ENCODE measurements around the gene SYTL4. TPM values are rescaled to one million over a fixed set of nuclear protein-coding genes. Genes with fewer than 3 reads are reported as not detected.

The SYTL4 gene
- total RNA-seq, 2 experiments from 2014 or later: not detected

DNA sequence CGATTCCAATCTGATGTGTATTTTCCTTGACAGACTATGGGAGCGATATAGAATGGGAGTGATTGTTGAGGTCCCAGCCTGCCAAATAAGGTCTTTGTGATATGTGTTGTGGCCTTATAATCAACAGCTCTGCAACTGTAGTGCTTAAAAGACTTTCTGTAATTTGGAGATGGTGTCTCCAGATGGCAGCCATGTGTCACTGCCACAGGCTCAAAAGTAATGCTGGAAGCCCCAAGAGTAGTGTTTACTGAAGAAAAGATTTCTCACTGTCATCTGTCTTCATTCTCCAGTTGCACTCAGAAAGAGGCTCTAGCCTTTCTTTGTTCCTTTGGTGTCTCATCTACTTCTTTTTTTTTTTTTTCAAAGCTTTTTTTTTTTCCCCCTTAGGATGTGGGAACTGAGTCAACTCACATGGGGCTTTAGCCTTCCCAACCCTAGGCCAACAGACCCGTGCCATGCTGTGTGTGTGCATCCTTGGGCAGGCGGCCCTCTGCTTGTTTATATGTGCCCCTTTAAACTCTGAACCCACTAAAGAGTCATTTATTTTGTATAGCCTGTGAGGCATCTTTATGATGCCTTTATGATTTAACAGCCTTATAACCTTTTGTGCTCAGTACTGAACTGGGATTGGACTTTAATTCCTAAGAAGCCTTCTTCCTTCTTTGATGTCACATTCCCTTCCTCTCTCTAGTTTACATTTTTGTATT lies 72.3 kb downstream of the SYTL4 start:
- ChIA-PET CTCF (no interaction called here), POLR2A (no interaction called here)
- H3K27ac Mint-ChIP-seq: no peak overlapping the region
- no peak overlapping the region for H3K4me3 Mint-ChIP-seq
- no peak for DNase-seq
- no peaks in the 10 kb centered on the region for H3K27me3 Mint-ChIP-seq
- H3K4me1 Mint-ChIP-seq (ENCODE audit: low read depth): no peaks in the 10 kb centered on the region
- intact Hi-C loops (cut with micrococcal nuclease): no loop called here
- H3K36me3 Mint-ChIP-seq: no peaks in the 10 kb centered on the region
- H3K9me3 Mint-ChIP-seq: no peaks in the 10 kb centered on the region

DNA sequence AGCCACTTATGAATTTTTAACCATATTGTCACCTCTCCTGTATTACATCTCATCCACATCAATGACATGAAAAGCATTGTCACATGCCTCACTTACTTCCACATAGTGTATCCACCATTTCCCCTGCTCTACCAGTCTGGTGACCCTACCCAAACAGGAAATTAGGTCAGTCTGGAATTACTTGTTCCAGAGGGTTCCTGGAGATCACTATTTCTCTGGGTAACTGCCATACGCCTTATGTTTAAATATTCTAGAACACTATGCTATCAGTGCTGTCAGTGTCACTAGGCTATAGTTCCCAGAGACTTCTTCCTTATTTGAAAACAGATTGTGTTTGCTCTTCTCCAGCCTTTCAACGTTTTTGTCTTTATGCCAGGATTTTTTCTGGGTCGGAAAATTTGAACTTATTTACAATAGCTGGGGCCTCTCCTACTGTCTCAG lies 73.0 kb downstream of the SYTL4 start:
- Mint-ChIP-seq H3K9me3 (no peaks in the 10 kb centered on the region), H3K27me3 (no peaks in the 10 kb centered on the region), H3K4me1 (ENCODE audit: low read depth) (no peaks in the 10 kb centered on the region), H3K27ac (no peak overlapping the region), H3K4me3 (no peak overlapping the region), H3K36me3 (no peaks in the 10 kb centered on the region)
- ChIA-PET CTCF (no interaction called here), POLR2A (no interaction called here)
- intact Hi-C loops (cut with micrococcal nuclease): no loop called here
- no peak for DNase-seq

DNA sequence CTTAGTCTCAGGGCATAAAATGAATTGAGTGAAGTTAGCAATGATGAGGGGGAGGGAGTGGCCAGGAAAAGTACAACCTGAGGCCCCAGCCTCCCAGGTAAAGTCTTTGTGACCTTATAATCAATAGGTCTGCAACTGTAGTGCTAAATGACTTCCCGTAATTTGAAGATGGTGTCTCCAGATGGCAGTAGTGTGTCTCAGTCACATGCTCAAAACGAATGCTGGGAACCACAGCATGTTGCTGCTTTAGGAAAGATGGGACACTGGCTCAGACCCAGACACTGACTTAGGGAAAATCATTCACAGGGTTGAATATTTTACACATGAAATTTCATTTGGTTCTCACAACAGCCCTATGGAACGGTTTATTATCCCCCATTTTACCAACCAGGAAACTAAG lies 77.7 kb downstream of the SYTL4 start:
- no peak overlapping the region for H3K27ac Mint-ChIP-seq

DNA sequence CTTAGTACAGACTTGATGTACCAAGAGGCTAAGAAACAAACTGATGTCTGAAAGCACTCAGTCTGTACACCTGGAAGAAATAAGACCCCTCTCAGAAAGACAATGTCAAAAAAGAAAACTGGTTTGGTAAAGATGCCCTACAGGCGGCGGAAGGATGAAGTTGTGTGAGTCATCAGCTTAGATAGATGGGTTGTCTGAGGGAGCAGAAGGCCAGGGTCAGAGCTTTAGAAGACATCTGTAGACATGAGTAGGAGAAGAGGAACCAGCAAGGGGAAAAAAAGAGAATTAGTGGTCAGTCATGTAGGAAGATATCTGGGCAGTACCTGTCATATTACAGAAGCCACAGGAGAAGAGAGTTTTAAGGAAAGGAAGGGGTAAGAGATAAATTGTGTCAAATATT lies 79.7 kb downstream of the SYTL4 start:
- Mint-ChIP-seq H3K4me1 (ENCODE audit: low read depth) (no peaks in the 10 kb centered on the region), H3K36me3 (no peaks in the 10 kb centered on the region), H3K27me3 (no peaks in the 10 kb centered on the region), H3K9me3 (no peaks in the 10 kb centered on the region), H3K4me3 (no peak overlapping the region), H3K27ac (no peak overlapping the region)
- ChIA-PET CTCF (interaction anchor here (1.0 kb wide), 1 partner anchor 33 kb away, joined by 4 read pairs; no protein-coding TSS in a partner anchor), POLR2A (no interaction called here)
- intact Hi-C loops (cut with micrococcal nuclease): no loop called here
- DNase-seq: no peak

More for the DNA sequence above, 77.7 kb downstream of the SYTL4 start:
- DNase-seq: no peak
- intact Hi-C loops (cut with micrococcal nuclease): no loop called here
- Mint-ChIP-seq H3K9me3 (no peaks in the 10 kb centered on the region), H3K27me3 (no peaks in the 10 kb centered on the region), H3K4me1 (ENCODE audit: low read depth) (no peaks in the 10 kb centered on the region), H3K4me3 (no peak overlapping the region), H3K36me3 (no peaks in the 10 kb centered on the region)
- ChIA-PET CTCF (interaction anchor here (1.3 kb wide), 1 partner anchor 18 kb away, joined by 4 read pairs; no protein-coding TSS in a partner anchor), POLR2A (no interaction called here)

DNA sequence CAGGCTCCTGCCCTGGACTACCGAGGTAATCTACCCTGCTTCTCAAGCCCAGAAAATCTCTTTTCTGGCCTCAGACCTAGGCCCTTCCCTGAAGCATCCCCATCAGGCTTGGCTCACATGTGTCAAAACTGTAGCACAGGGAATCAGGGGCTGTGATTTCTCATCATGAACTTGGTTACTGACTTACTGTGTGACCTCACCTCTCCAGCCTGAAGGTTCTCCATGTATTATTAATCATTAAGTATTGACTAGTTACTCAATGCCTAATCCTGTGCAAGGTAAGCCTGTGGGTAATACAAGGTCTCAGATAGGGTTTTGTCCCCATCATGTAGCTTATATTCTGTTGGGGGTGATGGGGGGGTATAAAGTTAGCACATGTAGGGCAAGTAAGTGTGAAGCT lies 81.1 kb downstream of the SYTL4 start:
- no peaks in the 10 kb centered on the region for H3K27me3 Mint-ChIP-seq
- intact Hi-C loops (cut with micrococcal nuclease): no loop called here
- H3K36me3 Mint-ChIP-seq: no peaks in the 10 kb centered on the region
- DNase-seq: no peak
- ChIA-PET POLR2A (no interaction called here), CTCF (no interaction called here)
- no peaks in the 10 kb centered on the region for H3K4me1 Mint-ChIP-seq (ENCODE audit: low read depth)
- H3K9me3 Mint-ChIP-seq: no peaks in the 10 kb centered on the region
- no peak overlapping the region for H3K27ac Mint-ChIP-seq
- no peak overlapping the region for H3K4me3 Mint-ChIP-seq

DNA sequence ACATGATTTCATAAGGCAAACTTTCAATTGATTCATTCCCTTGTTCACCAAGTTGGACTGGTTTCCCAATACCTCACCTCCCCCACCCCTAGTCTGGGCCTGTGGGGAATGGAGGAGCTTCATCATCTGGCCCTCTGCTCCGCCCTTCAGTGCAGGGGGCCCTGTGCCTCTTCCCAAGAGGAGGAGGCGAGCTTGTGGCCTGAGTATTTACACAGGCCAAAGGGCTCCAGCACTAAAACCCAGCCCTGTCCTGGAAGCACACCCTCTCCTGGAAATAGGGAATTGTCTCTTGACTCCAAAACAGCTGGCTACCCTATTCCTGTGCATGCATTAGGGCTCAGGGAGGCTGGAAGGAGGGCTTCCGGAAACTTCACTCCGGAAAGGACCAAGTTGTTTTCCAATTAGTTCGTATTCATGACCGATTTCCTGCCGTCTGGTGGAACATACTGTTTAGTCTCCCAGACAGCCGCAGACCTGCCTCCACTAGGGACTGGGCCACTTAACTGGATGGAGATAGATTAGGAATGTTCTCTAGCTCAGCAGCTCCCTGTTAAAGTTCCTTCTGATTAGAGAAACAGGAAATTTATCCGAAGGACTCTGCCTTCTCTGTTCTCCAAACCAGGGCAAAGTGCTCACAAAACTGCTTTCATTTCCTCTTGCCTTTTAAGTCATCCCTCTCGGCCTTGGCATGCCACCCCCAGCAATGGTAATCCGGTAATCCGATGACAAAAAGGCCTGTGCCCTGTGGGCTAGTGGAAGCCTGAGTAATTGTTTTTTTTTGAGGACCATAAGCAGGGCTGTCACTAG lies 82.2 kb downstream of the SYTL4 start:
- no peak for DNase-seq
- H3K36me3 Mint-ChIP-seq: no peaks in the 10 kb centered on the region
- no peak overlapping the region for H3K4me3 Mint-ChIP-seq
- H3K27me3 Mint-ChIP-seq: peaks cover 1% of the 10 kb centered on the region
- intact Hi-C loops (cut with micrococcal nuclease): no loop called here
- H3K27ac Mint-ChIP-seq: no peak overlapping the region
- POLR2A ChIA-PET: no interaction called here
- CTCF ChIA-PET: no interaction called here
- H3K4me1 Mint-ChIP-seq (ENCODE audit: low read depth): no peaks in the 10 kb centered on the region
- H3K9me3 Mint-ChIP-seq: no peaks in the 10 kb centered on the region

DNA sequence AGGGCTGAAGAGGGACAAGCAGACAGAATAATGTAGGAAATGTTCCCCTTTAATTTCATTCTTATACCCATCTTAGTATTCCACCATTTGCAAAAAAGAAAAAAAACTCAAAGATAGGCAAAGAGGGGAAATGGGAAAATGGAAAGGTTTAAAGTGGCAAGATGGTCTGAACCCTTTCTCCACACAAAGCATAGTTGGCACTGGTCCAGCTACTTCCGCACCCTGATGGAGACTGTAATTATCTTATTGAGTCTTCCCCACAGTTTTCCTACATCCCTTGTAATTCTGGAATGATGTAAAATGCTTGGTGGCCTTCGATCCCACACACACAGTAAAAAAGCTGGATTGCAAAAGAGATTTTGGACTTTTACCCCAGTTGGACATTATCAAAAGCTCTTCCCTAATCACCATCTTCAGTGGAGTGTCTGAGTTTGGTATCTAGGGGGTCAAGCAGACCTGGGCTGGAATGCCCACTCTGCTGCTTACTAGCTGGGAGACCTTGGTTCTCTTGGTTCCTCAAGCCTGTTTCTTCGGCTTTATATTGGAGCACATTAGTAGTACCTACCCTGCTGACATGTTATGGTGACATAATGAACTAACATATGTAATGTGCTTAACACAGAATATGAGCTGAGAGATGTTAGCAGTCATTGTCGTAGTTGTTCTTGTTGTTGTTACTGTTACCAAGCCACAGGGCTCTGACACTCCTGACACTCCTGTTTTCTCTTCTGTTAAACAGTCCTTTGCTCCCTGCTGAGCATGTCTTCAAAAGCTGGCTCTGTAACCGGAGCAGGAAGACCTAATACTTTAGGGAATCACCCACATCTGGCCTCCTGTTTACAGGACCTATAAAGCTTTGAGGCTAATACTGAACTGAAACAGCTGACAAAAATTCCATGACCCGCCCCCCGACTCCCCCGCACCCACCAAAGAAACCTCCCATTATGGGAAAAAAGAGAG lies 83.2 kb downstream of the SYTL4 start:
- Mint-ChIP-seq H3K4me3 (no peak overlapping the region), H3K27ac (no peak overlapping the region), H3K9me3 (no peaks in the 10 kb centered on the region), H3K27me3 (peaks cover 2% of the 10 kb centered on the region), H3K36me3 (no peaks in the 10 kb centered on the region), H3K4me1 (ENCODE audit: low read depth) (no peaks in the 10 kb centered on the region)
- CTCF ChIA-PET: no interaction called here
- POLR2A ChIA-PET: no interaction called here
- intact Hi-C loops (cut with micrococcal nuclease): no loop called here
- no peak for DNase-seq

DNA sequence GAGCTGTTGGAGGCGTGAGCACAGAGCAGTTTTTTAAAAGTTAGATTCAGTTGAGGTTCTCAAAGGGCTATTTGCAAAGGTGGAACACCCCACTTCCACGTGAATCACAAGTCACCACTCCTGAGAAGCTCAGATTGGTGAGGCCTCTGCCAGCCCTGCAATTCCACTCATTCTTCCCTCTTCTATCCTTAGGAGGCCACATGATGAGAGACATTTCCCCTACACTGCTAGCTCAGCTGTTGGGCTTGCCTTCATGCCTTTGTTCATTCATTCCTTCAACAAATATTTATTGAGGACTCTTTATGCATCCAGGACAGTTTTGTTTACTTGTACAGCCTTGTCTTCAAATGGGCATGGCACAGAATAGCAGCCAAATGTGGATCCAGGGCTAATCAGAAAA lies 84.2 kb downstream of the SYTL4 start:
- Mint-ChIP-seq H3K36me3 (no peaks in the 10 kb centered on the region), H3K4me3 (no peak overlapping the region), H3K27me3 (peaks cover 2% of the 10 kb centered on the region), H3K27ac (no peak overlapping the region), H3K4me1 (ENCODE audit: low read depth) (no peaks in the 10 kb centered on the region), H3K9me3 (no peaks in the 10 kb centered on the region)
- ChIA-PET POLR2A (no interaction called here), CTCF (no interaction called here)
- DNase-seq: no peak
- intact Hi-C loops (cut with micrococcal nuclease): no loop called here

DNA sequence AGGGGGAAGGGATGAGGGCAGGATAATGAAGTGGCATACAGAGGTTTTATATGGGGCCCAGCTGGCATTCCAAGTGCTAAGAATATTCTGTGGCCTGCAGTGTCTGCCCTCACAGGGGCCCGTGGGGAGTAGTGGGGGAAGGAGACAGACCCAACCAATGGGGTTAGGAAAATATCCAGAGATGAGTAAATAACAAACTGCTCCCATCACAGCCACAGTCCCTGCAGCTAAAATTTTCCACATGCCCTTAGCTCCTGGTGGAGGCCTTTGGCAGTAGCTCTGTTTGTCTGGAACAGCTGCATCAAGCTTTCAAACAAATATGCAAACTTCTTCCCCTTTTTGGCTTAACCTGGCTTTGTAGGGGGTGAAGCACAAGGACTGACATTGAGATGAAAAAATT lies 84.8 kb downstream of the SYTL4 start:
- Mint-ChIP-seq H3K4me3 (no peak overlapping the region), H3K27me3 (peaks cover 6% of the 10 kb centered on the region), H3K36me3 (no peaks in the 10 kb centered on the region), H3K4me1 (ENCODE audit: low read depth) (no peaks in the 10 kb centered on the region), H3K9me3 (no peaks in the 10 kb centered on the region), H3K27ac (no peak overlapping the region)
- intact Hi-C loops (cut with micrococcal nuclease): no loop called here
- ChIA-PET POLR2A (no interaction called here), CTCF (interaction anchor here (1.4 kb wide), 1 partner anchor 9 kb away, joined by 3 read pairs; no protein-coding TSS in a partner anchor)
- no peak for DNase-seq

DNA sequence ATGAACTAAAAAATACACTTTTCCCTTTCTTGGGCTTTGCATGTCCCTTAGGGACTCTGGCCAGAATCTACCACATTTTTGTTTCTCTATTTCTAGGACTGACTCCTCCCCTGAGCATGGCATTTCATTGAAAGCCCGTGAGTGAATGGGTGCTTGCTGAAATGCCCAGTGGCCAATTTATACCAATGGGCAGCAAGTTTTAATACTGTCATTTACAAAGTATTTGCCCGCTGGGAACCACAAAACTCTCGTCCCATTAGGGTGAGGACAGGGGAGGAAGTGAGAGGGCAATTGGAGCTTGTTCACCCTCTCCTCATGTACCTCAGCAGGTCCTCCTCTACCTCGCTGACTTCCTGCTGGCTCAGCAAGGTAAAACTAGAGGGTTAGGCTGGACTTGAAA lies 86.8 kb downstream of the SYTL4 start:
- H3K36me3 Mint-ChIP-seq: no peaks in the 10 kb centered on the region
- intact Hi-C loops (cut with micrococcal nuclease): no loop called here
- H3K4me3 Mint-ChIP-seq: no peak overlapping the region
- no peak overlapping the region for H3K27ac Mint-ChIP-seq
- no peak for DNase-seq
- H3K27me3 Mint-ChIP-seq: peaks cover 8% of the 10 kb centered on the region
- ChIA-PET CTCF (no interaction called here), POLR2A (no interaction called here)
- H3K9me3 Mint-ChIP-seq: no peaks in the 10 kb centered on the region
- H3K4me1 Mint-ChIP-seq (ENCODE audit: low read depth): no peaks in the 10 kb centered on the region

DNA sequence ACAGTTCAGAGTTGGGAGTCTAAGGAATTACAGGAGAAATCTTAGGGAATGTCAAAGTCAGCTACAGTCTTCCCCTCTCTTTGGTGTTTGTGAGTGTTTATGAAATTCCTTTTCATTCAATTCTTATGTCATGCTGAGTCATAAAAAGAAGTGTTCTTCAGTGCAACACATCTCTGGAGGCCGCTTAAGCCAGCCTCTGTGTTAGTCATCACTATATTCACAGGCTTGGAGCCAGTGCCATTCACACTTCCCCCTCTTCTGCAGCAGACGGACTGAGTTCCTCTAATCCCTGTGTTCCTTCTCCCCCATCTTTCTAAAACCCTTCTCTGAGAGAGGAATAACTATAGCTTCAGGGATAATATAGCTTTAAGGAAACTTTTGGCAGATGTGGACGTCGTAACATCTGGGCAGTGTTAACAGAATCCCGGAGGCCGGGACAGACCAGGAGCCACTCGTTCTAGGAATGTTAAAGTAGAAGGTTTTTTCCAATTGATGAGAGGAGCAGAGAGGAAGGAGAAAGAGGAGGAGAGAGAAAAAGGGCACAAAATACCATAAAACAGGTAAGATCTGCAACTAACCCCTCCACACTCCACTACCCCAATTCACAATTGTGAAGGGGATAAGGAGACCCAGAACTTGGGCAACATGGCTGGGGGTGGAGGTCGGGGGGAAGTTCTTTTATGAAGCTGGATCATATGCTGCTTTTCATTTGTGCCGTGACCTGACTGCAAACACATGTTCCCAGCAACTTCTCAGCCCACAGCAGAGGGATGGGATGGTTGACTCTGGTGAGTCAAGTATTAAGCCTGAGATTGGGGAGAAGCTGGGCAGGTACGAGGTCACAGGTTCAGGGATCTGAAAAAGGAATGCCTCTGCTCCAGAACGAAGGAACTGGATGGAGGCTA lies 87.7 kb downstream of the SYTL4 start, which contains the start of gene SRPX2:
SRPX2 (plus strand) TSS at position 244 of the 905 bp plus-strand sequence. CDS start 2,124 bp downstream, outside the sequence.
- DNase-seq: no peak
- Mint-ChIP-seq H3K36me3 (no peaks in the 10 kb centered on the region), H3K27me3 (peaks cover 11% of the 10 kb centered on the region), H3K9me3 (no peaks in the 10 kb centered on the region), H3K27ac (no peak within 1 kb of the TSS), H3K4me3 (no peak within 1 kb of the TSS), H3K4me1 (ENCODE audit: low read depth) (no peaks in the 10 kb centered on the region)
- ChIA-PET CTCF (interaction anchor here (1.1 kb wide), 1 partner anchor 29 kb away, joined by 3 read pairs; no protein-coding TSS in a partner anchor), POLR2A (no interaction called here)
- intact Hi-C loops (cut with micrococcal nuclease): no loop called here

All from activated CD4-positive, alpha-beta memory T cell treated with anti-CD3 and anti-CD28 coated beads for 36 hours (primary cell).